Posterior cingulate gyrus (tissue), 11 donors: ENCODE results near the gene TNFRSF13B.
"Not testable (repeated sequence)": the region's sequence is repeated elsewhere in the genome, so short reads cannot be mapped to it uniquely, and the experiment has no call there.

Source experiments
- DNase-seq, 10 donors: peaks; one replicate each; pipeline versions ENCODE4 v3.0.0 to v3.0.0-alpha.2; 2020 to 2021; ENCODE audit warnings: mixed read lengths in 3 of 10
- intact Hi-C: fragments of 100-400 bp; cut with DNase I; formaldehyde crosslinking; loops from one replicate; pipeline ENCODE4 v1.15.1; 2023

TNFRSF13B gene

GRCh38 chr17:16896235-16896634 is 75.7 kb downstream of the TNFRSF13B start:
- DNase-seq, intact Hi-C loops: not testable (repeated sequence)

- DNase-seq, intact Hi-C loops: not testable (repeated sequence)
Observed at GRCh38 chr17:16893527-16893926, 78.4 kb downstream of the TNFRSF13B start.

GRCh38 chr17:16892876-16893454 is 79.0 kb downstream of the TNFRSF13B start:
- intact Hi-C loops = not testable (repeated sequence)

GRCh38 chr17:16889088-16889465 is 82.8 kb downstream of the TNFRSF13B start:
- peak in 1 of 10 donors; percentile 39 for DNase-seq
- intact Hi-C loops = no loop called here

More at GRCh38 chr17:16892876-16893454, 79.0 kb downstream of the TNFRSF13B start:
- not testable (repeated sequence) for DNase-seq
